A549 (cell line): Measurements from ENCODE around the gene ADAM8. TPM values are rescaled to one million over a fixed set of nuclear protein-coding genes. Genes with fewer than 3 reads are reported as not detected.

ENCODE experiments used
- ATAC-seq, 2 experiments: fragments of 200-7000 bp in 1 of 2; fragments of >200 bp in 1 of 2; cut with Nextera tagmentation in 1 of 2; cut with Tn5 transposase in 1 of 2; 3 replicates each; pipeline versions ENCODE4 v1.8.0 to v1.9.1; 2018 to 2020; ENCODE audit warnings: mild to moderate bottlenecking in 1 of 2, moderate library complexity in 1 of 2
- CTCF ChIA-PET: fragments of 300-600 bp; sonication (Branson Sonifier 250); formaldehyde crosslinking; extraction: SDS; loops from one replicate; lab custom pipeline; 2021; ENCODE audit warnings: antibody characterized with exemption, inconsistent platforms; lab: Yijun Ruan, JAX
- POLR2A ChIA-PET: fragments of 350-600 bp; formaldehyde crosslinking; extraction: SDS; loops from one replicate; lab custom pipeline; 2021; ENCODE audit warnings: antibody characterized with exemption, inconsistent platforms; lab: Yijun Ruan, JAX
- DNase-seq, 2 experiments: peaks; one replicate each; pipeline versions ENCODE4 v3.0.0 to v3.0.0-alpha.2; 2011 to 2016; ENCODE audit warnings: low read depth in 1 of 2, low spot score in 1 of 2
- FAIRE-seq: peaks from 2 replicates; lab custom pipeline; 2011; peaks lifted over from hg19 to GRCh38; lab: Jason Lieb, UNC
- H3K27ac ChIP-seq, 2 experiments: fragments of >200 bp; sonication (Bioruptor Twin); formaldehyde crosslinking; 3 replicates each; pipeline ENCODE4 v1.5.1; 2016 to 2017
- H3K4me1 ChIP-seq: fragments of >200 bp; sonication (Bioruptor Twin); formaldehyde crosslinking; 3 replicates; pipeline ENCODE4 v1.6.1; 2016
- H3K4me2 ChIP-seq: fragments of >200 bp; sonication (Bioruptor Twin); formaldehyde crosslinking; 3 replicates; pipeline ENCODE4 v1.6.1; 2016
- H3K4me3 ChIP-seq: fragments of >200 bp; sonication (Bioruptor Twin); formaldehyde crosslinking; 3 replicates; pipeline ENCODE4 v1.5.1; 2016
- H3K9me3 ChIP-seq: fragments of >200 bp; sonication (Bioruptor Twin); formaldehyde crosslinking; 3 replicates; pipeline ENCODE4 v1.6.1; 2016
- BCL3 ChIP-seq: fragments of >200 bp; sonication (Bioruptor Twin); formaldehyde crosslinking; IDR thresholded peaks from 3 replicates; pipeline ENCODE4 v1.6.1; 2016
- CEBPB ChIP-seq, 2 experiments: fragments of >200 bp in 1 of 2; sonication (Bioruptor Twin) in 1 of 2; formaldehyde crosslinking in 1 of 2; IDR thresholded peaks; 2 replicates each; pipeline ENCODE4 v1.6.1; 2012 to 2016
- EP300 ChIP-seq, 2 experiments: fragments of >200 bp; sonication (Bioruptor Twin); formaldehyde crosslinking; IDR thresholded peaks; 2 replicates in 1 of 2; 3 replicates in 1 of 2; pipeline ENCODE4 v1.6.1; 2016 to 2017
- FOXS1 ChIP-seq: fragments of 250-450 bp; sonication (Bioruptor Pico); IDR thresholded peaks from 2 replicates; pipeline ENCODE4 v1.5.0; 2020; ENCODE audit warnings: mild to moderate bottlenecking, moderate library complexity
- HDAC2 ChIP-seq: fragments of 200-600 bp; sonication (generic); IDR thresholded peaks from 2 replicates; pipeline ENCODE4 v1.6.1; 2016
- HEYL ChIP-seq: fragments of 250-450 bp; sonication (Bioruptor Pico); IDR thresholded peaks from 2 replicates; pipeline ENCODE4 v1.8.0; 2021; ENCODE audit warnings: mild to moderate bottlenecking, moderate library complexity
- HMGXB4 ChIP-seq: fragments of 250-450 bp; sonication (Bioruptor Pico); IDR thresholded peaks from 2 replicates; pipeline ENCODE4 v1.5.0; 2021; ENCODE audit warnings: mild to moderate bottlenecking, moderate library complexity, borderline replicate concordance
- JUN ChIP-seq, 2 experiments: fragments of >200 bp; sonication (Bioruptor Twin); formaldehyde crosslinking; IDR thresholded peaks; 2 replicates in 1 of 2; 3 replicates in 1 of 2; pipeline ENCODE4 v1.6.1; 2016 to 2017
- NFE2L2 ChIP-seq: fragments of 150-350 bp; conservative IDR thresholded peaks from 2 replicates; pipeline ENCODE4 v1.6.1; 2014; ENCODE audit warnings: low read length
- NR3C1 ChIP-seq: fragments of >200 bp; sonication (Bioruptor Twin); formaldehyde crosslinking; IDR thresholded peaks from 3 replicates; pipeline ENCODE4 v1.6.1; 2017
- POLR2AphosphoS2 ChIP-seq: conservative IDR thresholded peaks from 2 replicates; pipeline ENCODE4 v1.6.1; 2012; ENCODE audit warnings: low read length, improper control_type of control experiment, inconsistent platforms
- RARB ChIP-seq: fragments of 250-450 bp; sonication (Bioruptor Pico); IDR thresholded peaks from 2 replicates; pipeline ENCODE4 v1.8.0; 2021; ENCODE audit warnings: mild to moderate bottlenecking, moderate library complexity
- SREBF2 ChIP-seq: fragments of 450-650 bp; IDR thresholded peaks from 2 replicates; pipeline ENCODE4 v1.6.1; 2014; ENCODE audit warnings: mild to moderate bottlenecking, moderate library complexity
- ZC3H11A ChIP-seq: fragments of 450-650 bp; IDR thresholded peaks from 2 replicates; pipeline ENCODE4 v1.6.1; 2014; ENCODE audit warnings: antibody characterized with exemption, mild to moderate bottlenecking
- ZFP36 ChIP-seq: fragments of 450-650 bp; IDR thresholded peaks from 2 replicates; pipeline ENCODE4 v1.6.1; 2014; ENCODE audit warnings: borderline replicate concordance; ENCODE audit not compliant: partially characterized antibody
- ZNF302 ChIP-seq: fragments of 250-450 bp; sonication (Bioruptor Pico); IDR thresholded peaks from 2 replicates; pipeline ENCODE4 v1.9.0; 2021; ENCODE audit warnings: inconsistent platforms, mild to moderate bottlenecking, moderate library complexity
- WGBS: methylation state at CpG from one replicate; pipeline ENCODE4 v1.1.6; 2017; ENCODE audit errors: missing lambda C conversion rate; 5-methylcytosine and 5-hydroxymethylcytosine counted together
- polyA plus RNA-seq, 4 experiments: library from polyadenylated mRNA; depleted of rRNA in 3 of 4; stranded (reverse); fragments of >200 nt; fragmentation: RNase III in 1 of 4; extraction: RNeasy Plus Mini Kit Qiagen cat#74134 plus additional on column Dnase treatment in 1 of 4; gene quantifications; 2 replicates in 3 of 4; 3 replicates in 1 of 4; pipeline ENCODE4 v1.2.3, GENCODE V29; 2011 to 2017
- TF ChIP-seq, protein P1 (sequence below): fragments of 450-650 bp; IDR thresholded peaks from 2 replicates; pipeline ENCODE4 v1.6.1; 2014; ENCODE audit warnings: antibody characterized with exemption

The ADAM8 gene
- polyA plus RNA-seq, 2 of the 4 experiments (the other 2 are of a cell fraction): 1.4 to 4.1 TPM

- no peaks in the 10 kb centered on the region for H3K9me3 ChIP-seq
- 42% methylated on average over 4 of the region's 4 CpGs for WGBS
- ChIA-PET CTCF (interaction anchor here (0.9 to 3.6 kb wide), 7 partner anchors 11 to 66 kb away, joined by 3 to 33 read pairs (median 3); partner anchors contain the start of gene PAOX), POLR2A (no interaction called here)
- ATAC-seq (no peak), FAIRE-seq (no peak), DNase-seq (no peak)
- no peak overlapping the region for H3K4me3 ChIP-seq
- H3K4me1 ChIP-seq: peaks cover 6% of the 10 kb centered on the region; the same call in 1 of the 3 replicates
- H3K4me2 ChIP-seq: no peak overlapping the region
- H3K27ac ChIP-seq: no peak overlapping the region
- TF ChIP-seq CEBPB (IDR thresholded peaks at IDR 0.05) (no peak), NFE2L2 (no peak), BCL3 (no peak), RARB (no peak)
Measured at GRCh38 chr10:133313192-133313591, 36.5 kb upstream of the ADAM8 start.

DNA sequence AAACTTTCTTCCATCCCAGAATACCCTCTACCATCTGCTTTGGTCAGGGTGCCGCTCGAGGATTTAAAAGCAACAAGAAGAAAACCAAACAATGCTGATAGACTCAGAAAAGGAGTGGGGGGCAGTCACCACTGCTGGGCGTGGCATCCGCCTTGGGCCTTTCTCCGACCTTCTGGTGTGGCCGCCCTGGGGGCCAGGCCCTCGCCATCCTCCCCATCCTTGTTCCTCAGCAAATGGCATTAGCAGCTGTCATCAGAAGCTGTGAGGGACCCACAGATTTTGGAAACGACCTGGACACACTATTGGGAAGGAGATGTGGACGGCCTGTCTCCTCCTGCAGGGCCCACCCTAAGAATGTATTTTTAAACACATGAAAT lies 36.1 kb upstream of the ADAM8 start:
- no peak overlapping the region for H3K4me2 ChIP-seq
- FAIRE-seq (no peak), ATAC-seq (no peak), DNase-seq (no peak)
- WGBS: 79% methylated on average over 9 of the region's 9 CpGs
- no peak for TF ChIP-seq NFE2L2
- no peak for TF ChIP-seq HEYL (CRISPR knock-in tag)
- TF ChIP-seq FOXS1 (CRISPR knock-in tag): no peak
- TF ChIP-seq POLR2AphosphoS2: no peak
- TF ChIP-seq ZC3H11A: no peak
- no peak for TF ChIP-seq EP300 (IDR thresholded peaks at IDR 0.05)
- TF ChIP-seq NR3C1: no peak
- TF ChIP-seq HMGXB4 (CRISPR knock-in tag): no peak
- no peak for TF ChIP-seq ZNF302 (CRISPR knock-in tag)
- no peak for TF ChIP-seq JUN (IDR thresholded peaks at IDR 0.05)
- peaks cover 6% of the 10 kb centered on the region; the same call in 1 of the 3 replicates for H3K4me1 ChIP-seq
- no peak overlapping the region for H3K27ac ChIP-seq
- ChIA-PET CTCF (interaction anchor here (0.7 to 2.0 kb wide), 2 partner anchors 11 to 16 kb away, joined by 3 to 4 read pairs; no protein-coding TSS in a partner anchor), POLR2A (no interaction called here)
- no peak overlapping the region for H3K4me3 ChIP-seq
- H3K9me3 ChIP-seq: no peaks in the 10 kb centered on the region

- H3K27ac ChIP-seq: no peak overlapping the region
- POLR2A ChIA-PET: no interaction called here
- FAIRE-seq: no peak
- DNase-seq: no peak
- TF ChIP-seq HMGXB4 (CRISPR knock-in tag) (no peak), HDAC2 (no peak), ZFP36 (no peak), SREBF2 (no peak), POLR2AphosphoS2 (no peak)
- TF ChIP-seq, protein P1, sequence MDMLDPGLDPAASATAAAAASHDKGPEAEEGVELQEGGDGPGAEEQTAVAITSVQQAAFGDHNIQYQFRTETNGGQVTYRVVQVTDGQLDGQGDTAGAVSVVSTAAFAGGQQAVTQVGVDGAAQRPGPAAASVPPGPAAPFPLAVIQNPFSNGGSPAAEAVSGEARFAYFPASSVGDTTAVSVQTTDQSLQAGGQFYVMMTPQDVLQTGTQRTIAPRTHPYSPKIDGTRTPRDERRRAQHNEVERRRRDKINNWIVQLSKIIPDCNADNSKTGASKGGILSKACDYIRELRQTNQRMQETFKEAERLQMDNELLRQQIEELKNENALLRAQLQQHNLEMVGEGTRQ: no peak
- TF ChIP-seq, all 56 proteins: peak for 0
- WGBS: 83% methylated on average over 23 of the region's 23 CpGs
- Histone ChIP-seq H3K4me2 (no peak overlapping the region), H3K9me3 (no peaks in the 10 kb centered on the region), H3K4me1 (peaks cover 11% of the 10 kb centered on the region), H3K4me3 (no peak overlapping the region)
- ATAC-seq: no peak
- CTCF ChIA-PET: interaction anchor here (0.7 to 2.0 kb wide), 2 partner anchors 12 to 17 kb away, joined by 3 to 4 read pairs; no protein-coding TSS in a partner anchor
Measured at GRCh38 chr10:133312016-133312768, 35.5 kb upstream of the ADAM8 start.
